GM18951 (cell line): ENCODE data around the gene LCOR.

Source experiments
- POLR2A ChIP-seq: IDR thresholded peaks from 4 replicates; pipeline ENCODE4 v1.6.1; 2011; ENCODE audit warnings: mild to moderate bottlenecking; ENCODE audit not compliant: insufficient read length, insufficient read depth; ENCODE audit errors: extremely low read depth
- in situ Hi-C: fragments of 300-500 bp; cut with MboI; formaldehyde crosslinking; loops from one replicate; pipeline ENCODE4 v1.12.0; 2022; ENCODE audit warnings: low sequenced_read_pairs, mixed read lengths, inconsistent platforms; ENCODE audit not compliant: unreplicated experiment

The LCOR gene

DNA sequence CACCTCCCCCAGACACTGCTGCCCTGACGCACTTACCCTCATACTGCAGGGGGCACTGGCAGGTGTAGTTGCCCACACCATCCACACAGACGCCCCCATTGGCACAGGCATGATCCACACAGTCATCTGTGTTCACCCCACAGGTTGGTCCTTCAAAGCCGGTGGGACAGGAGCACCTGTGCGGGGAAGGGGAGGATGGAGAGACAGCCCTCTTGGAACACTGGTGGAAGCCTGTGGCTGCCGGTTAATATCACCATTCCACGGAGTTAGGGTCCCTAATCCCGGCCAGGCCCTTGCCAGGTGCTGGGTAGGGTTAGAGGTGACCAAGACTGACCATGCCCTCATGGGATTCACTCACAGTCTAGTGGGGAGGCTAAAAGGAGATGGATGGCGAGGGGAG lies 181.9 kb downstream of the LCOR start:
- TF ChIP-seq POLR2A, result no peak
- in situ Hi-C loops, result loop anchor here (10.0 kb wide), 1 partner anchor 99 kb away; no protein-coding TSS in a partner anchor

GRCh38 chr10:97015240-97015639 lies 183.1 kb downstream of the LCOR start:
- TF ChIP-seq POLR2A, result no peak
- in situ Hi-C loops, result loop anchor here (10.0 kb wide), 1 partner anchor 100 kb away; no protein-coding TSS in a partner anchor

DNA sequence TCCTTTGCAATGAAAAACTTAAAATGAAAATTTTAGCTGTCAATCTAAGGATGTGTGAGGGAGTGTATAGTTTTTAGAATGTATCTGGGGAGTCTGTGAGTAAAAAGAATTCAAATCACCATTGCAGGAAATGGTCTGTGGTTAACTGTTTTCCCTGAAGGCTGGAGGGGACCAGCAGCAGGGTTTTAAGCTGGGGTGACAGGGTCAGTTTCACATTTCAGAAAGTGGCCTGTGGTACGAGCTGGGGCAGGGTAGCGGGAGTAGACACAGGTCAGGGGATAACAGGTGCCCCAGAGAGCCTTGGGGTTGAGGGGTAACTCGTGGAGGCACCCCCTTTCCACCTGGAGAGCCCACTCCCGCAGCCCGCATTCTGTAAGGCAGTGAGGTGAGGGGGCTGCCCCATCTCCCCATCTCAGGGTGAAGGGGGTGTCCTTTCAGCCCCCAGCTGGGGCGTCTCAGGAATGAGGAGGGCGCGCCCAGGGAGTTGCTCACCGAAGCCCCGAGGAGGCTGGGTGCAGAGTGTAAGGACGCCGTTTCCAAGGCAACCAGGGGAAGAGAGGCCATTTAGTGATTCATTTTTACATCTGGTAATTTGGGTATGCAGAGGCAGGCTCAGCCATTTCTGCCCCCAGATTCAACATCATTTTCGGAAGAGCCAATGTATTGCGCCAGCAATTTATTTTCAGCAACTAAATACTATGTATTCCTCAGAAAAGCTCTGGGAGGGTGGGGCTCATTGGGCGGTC lies 184.8 kb downstream of the LCOR start:
- in situ Hi-C loops, result loop anchor here (10.0 kb wide), 1 partner anchor 102 kb away; no protein-coding TSS in a partner anchor
- TF ChIP-seq POLR2A, result no peak

DNA sequence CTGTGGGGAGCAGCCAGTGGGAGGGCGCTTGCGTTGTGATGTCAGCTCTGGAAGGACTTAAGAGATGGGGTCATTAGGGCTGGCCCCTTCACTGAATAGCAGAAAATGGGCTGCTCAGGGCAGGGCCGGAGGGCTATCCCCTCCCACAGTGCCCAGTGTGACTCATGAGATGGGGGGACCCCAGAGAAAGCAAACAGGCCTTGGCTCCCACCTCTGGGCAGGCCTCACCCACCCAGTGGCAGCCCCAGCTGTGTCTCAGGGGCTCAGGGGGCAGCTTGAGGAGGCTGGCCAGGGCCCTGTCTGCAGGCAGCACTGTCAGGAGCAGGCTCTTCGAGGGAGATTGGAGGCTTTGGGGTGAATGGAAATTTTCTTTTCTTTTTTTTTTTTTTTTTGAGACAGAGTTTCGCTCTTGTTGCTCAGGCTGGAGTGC lies 185.4 kb downstream of the LCOR start:
- no peak for TF ChIP-seq POLR2A
- in situ Hi-C loops, result loop anchor here (10.0 kb wide), 1 partner anchor 103 kb away; no protein-coding TSS in a partner anchor

DNA sequence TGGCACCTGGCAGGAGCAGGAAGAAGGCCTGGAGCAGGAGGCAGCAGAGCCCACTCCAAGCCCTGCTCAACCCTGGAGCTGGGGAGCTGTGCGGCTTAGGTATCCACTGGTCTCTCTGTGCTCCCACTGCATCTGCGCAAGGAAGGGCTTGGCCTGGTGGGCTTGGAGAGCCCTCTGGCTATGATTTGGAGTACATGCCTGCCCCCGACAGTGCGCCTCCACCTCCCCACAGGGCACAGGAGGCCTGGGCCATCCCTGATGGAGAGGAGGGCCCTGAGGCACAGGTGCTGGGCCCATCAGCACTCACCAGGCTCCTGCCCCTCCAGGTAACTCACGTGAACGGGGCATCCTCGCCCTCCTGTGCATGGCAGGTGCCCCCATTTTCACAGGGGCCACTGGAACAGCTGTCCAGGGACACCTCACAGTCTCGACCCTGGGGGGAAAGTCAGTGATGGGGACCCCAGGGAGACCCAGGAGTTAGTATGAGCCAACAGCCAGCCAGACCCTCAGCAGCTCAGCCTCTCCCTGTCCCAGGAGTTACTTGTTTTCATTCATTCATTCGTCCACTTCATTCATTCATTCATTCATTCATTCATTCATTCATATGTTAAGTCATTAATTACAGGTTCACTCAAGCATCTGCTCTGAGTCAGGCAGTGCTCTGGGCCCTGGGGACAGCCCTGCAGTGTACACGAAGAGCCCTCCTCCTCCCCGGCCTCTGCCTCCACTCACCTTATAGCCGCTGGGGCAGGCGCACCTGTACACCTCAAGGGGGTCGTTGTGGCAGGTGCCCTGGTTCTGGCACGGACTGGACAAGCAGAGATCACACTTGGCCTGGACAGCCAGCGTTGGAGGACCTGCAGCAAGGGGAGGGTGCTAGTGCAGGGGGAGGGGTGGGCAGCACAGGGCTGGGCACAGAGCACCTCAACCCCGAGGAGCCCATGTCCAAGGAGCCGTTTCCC lies 186.4 kb downstream of the LCOR start:
- no peak for TF ChIP-seq POLR2A
- in situ Hi-C loops, result loop anchor here (10.0 kb wide), 1 partner anchor 104 kb away; no protein-coding TSS in a partner anchor

- in situ Hi-C loops, result loop anchor here (10.0 kb wide), 1 partner anchor 105 kb away; no protein-coding TSS in a partner anchor
- no peak for TF ChIP-seq POLR2A
Measured at GRCh38 chr10:97019213-97019844, 187.2 kb downstream of the LCOR start.

DNA sequence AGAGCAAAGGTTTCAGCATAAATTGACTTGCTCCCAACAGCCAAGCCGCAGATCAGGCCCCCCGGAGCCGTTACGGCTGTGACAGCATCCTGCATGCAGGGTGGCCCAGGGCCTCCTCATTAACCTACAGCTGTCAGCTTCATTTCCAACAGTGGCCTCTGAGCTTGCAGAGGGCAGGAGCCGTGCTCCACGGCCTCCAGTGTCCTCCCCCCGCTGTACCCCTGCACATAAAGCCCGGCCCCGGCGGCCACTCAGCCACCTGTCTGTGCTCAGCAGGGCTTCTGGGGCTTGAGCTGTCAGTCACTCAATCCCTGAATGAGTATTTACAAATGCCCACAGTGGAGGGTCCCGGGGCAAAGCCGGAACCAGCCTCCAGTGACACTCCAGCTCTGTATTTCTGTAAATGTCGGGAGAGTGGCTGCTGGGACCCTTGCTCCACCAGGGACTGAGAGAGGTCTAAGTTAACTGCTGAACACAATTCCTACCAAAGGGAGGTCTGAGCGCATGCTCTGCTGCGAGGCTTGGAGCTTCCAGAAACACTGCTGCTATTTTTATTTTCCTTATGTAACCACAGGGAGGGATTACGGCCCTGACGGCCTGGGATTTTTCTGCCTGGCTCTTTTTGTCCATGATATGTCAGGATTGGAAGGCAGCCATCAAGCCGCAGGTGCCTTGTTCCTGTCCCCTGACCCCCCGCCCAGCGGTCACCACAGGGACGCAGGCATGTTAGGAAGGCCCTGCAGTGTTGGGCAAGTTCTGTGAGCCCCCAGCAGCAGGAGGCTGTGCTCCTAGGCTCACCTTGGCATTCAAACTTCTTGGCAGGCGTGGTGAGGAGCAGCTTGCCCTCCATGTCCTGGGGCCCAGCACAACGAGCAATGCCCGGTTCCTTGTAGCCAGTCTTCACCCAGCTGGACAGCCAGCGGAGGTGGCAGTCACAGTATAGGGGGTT lies 188.6 kb downstream of the LCOR start:
- no peak for TF ChIP-seq POLR2A
- in situ Hi-C loops, result no loop called here

- no peak for TF ChIP-seq POLR2A
- in situ Hi-C loops, result no loop called here
Measured at GRCh38 chr10:97022616-97023015, 190.5 kb downstream of the LCOR start.

- in situ Hi-C loops, result no loop called here
- TF ChIP-seq POLR2A, result no peak
Measured at GRCh38 chr10:97023401-97024167, 191.5 kb downstream of the LCOR start.

DNA sequence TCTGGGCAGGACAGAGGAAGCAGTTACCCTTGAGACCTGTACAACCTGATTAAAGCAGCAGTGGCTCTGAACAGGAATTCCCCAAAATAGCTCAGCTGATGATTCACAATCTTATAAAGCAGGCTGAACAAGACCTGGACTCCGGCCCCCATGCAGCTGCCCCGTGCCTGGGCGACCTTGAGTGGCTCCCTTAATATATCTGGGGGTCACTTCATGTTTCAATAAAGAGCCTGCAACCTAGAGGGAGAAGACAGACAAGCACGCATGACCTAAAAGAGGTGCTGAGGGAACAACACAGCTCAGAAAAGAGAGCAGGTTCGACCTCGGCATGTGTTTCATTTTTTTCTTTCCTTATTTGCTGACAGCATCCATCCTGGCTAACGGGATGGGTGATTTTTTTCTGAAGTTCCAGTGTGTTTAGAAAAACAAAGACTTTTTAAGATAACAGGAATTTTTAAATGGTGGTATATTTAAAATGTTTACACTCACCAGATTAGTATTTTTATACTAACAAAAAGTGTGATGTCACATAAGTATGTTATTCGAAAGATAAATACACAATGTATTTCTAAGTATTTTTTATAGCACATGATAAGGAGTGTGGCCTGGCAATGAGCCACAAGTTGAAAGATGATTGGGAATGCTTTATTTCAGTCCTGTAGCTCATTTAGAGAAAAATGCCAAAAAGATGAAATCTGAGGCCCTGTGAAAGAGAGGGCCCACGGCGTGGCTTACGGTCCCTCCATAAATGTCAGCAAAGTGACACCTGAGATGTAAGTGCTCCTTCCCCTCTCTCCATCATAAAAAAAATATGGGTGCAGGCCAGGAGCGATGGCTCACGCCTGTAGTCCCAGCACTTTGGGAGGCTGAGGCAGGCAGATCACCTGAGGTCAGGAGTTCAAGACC lies 192.3 kb downstream of the LCOR start:
- TF ChIP-seq POLR2A, result no peak
- in situ Hi-C loops, result no loop called here
